Activated CD4-positive, alpha-beta T cell treated with anti-CD3 and anti-CD28 coated beads for 4 hours (primary cell): Measurements from ENCODE around the gene CEP72.
"Not testable (repeated sequence)": the region's sequence is repeated elsewhere in the genome, so short reads cannot be mapped to it uniquely, and the experiment has no call there.

Experiments used
- DNase-seq, 2 donors: peaks; one replicate each; pipeline ENCODE4 v3.0.0-alpha.2; 2020

The CEP72 gene

GRCh38 chr5:601771-602465, 10.2 kb upstream of the CEP72 start:
- DNase-seq, result no peak

DNA sequence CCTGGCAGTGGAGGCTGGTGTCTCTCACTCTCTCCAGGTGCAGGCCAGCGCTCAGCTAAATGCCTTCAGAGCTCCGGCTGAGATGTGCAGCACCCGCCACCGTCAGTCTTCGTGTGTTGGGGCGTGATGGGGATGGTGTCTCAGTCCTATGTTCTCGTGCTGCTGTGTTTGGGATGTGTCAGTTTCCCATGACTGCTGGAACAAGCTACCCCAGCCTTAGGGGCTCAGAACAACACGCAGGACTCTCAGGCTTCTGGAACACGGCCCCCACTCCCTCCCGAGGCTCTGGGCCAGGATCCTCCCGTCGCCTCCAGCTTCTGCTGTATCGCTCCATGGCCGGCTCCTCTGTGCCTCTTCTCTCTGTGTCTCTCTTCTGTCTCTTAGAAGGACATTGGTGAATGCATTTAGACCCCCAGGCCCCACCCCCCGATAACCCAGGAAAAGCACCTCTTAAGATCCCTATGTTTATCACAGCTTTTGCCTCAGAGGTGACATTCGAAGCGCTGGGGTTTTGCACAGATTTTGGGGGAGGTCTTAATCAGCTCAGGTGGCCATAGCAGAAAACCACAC, 9.6 kb upstream of the CEP72 start:
- DNase-seq, result no peak

GRCh38 chr5:603081-603998, 8.8 kb upstream of the CEP72 start:
- DNase-seq, result no peak

GRCh38 chr5:604391-604831, 7.7 kb upstream of the CEP72 start:
- no peak for DNase-seq

- DNase-seq, result not testable (repeated sequence)
These were observed 7.0 kb upstream of the CEP72 start for GRCh38 chr5:605090-605489.

- no peak for DNase-seq
These were observed 6.1 kb upstream of the CEP72 start for GRCh38 chr5:606061-606460.

- DNase-seq, result no peak
These were observed 5.4 kb upstream of the CEP72 start for GRCh38 chr5:606526-607399.

DNA sequence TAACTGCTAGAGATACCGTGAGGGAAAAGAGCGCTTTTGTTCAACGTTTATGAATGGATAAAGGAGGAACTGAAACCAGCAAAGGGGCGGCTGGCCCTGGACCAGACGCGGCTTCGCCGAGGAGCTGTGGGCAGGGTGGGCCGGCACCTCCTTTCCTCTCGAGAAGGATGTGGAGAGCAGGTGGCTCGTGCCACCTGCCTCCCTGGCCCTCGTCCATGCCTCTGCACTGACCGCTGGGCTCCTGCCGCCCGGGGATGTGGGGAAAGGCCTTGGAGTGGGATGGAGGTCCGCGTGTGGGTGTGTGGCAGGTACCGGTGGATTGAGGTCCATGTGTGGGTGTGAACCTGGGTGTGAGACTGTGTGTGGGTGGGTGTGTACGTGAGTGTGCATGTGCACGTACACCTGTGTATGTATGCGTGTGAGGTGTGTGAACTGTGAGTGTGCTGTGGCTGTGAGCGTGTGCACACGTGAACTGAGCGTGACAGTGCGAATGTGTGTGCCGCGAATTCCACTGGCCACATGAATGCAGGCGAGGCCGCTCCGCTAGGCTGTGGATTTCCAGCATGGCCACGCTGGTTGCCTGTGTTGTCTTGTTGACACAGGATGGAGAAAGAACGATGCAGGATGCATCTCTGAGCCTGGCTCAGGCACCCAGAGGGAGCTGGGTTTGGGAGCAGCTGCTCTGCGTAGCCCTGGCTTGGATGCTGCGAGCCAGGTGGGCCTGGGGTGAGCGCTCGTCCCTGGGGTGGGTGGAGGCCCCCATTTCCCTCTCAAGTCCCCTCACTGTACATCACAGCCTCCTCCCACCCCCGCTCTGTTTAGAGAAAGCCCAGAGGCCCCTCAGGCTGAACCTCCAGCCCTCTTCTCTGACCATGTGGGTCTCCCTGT, 4.4 kb upstream of the CEP72 start:
- no peak for DNase-seq

DNA sequence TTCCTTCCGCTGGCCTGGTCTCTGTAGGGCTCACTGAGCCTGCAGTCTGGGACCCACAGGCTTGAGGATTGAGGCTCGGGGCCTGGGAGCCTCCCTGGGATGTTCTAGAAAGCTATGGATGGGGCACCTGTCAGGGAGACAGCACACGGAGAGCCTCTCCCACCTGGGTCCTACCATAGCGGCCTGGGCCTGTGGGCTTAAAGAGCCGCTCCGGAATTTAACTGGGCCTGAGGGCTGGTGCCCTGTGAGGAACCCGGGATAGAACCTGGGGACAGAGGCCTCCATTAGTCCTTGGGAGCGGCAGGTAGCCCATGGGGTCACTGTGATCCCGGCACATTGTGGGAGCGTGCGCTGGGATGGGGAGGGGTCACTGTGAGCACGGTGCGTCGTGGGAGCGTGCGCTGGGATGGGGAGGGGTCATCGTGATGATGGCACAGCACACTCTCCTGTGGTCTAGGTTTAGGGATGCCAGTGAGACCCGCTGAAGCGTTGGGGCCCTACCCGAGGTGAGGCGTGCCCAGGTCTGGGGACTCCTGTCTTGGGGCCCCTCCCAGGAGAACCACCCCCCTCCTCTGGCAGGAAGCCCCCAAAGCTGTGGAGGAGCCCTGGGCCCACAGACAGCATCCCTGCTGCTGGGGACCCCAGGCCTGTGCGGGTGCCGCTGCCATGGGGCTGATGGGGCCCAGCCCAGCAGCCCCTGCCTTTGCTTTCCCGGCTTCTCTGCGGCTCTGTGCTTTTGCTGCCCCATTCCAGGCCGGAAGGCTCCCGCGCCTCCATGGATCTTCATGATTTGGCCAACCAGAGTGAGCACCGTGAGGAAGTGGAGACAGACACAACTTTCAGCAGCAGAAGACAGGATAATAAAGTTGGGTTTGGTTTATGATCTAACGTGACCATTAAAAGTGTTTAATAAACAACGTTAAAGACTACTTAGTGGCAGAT, 3.4 kb upstream of the CEP72 start:
- DNase-seq, result no peak

DNA sequence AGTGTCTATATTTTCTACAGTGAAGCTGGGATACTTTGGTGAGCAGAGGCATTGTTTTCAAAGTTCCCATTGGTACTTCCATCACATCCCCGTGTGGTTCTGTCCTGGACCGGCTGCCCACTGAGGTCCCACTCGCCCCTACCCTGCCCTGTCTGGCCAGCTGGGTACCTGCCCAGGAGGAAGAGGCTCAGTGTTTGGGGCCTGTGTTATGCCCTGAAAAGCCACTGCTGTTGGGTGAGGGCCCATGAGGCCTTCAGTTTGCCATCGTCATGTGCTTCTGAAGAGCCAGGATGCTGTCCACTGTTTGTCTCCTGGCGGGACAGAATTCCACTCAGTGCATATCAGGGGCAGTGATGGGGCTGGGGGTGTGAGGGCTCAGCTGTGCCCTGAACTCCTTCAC, 2.6 kb upstream of the CEP72 start:
- no peak for DNase-seq

DNA sequence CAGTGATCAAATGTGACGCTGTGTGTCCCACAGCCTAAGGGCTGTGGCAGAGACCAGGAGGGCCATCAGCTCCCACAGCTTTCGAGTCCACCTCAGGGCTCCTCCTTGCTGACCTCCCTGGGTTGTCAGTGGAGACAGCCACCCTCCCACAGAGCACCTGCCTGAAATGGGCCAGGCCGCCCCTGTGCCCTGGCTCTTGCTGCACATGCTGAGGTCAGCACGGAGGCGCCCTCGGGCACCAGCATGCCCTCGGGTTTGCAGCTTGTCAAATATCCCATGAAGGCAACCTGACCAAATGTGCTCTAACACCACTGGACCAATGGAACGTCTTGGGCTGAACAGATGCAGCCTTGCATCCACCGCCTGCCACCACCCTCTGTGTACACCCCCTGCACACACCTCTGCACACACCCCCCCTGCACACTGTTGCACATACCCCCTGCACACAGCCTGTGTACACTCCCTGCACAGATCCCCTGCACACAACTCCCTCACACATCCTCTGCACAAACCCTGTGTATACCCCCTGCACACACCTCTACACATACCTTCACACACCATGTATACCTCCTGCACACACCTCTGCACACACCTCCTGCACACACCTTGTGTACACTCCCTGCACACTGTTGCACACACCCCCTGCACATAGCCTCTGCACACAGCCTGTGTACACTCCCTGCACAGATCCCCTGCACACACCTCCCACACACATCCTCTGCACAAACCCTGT, 2.0 kb upstream of the CEP72 start:
- no peak for DNase-seq

DNA sequence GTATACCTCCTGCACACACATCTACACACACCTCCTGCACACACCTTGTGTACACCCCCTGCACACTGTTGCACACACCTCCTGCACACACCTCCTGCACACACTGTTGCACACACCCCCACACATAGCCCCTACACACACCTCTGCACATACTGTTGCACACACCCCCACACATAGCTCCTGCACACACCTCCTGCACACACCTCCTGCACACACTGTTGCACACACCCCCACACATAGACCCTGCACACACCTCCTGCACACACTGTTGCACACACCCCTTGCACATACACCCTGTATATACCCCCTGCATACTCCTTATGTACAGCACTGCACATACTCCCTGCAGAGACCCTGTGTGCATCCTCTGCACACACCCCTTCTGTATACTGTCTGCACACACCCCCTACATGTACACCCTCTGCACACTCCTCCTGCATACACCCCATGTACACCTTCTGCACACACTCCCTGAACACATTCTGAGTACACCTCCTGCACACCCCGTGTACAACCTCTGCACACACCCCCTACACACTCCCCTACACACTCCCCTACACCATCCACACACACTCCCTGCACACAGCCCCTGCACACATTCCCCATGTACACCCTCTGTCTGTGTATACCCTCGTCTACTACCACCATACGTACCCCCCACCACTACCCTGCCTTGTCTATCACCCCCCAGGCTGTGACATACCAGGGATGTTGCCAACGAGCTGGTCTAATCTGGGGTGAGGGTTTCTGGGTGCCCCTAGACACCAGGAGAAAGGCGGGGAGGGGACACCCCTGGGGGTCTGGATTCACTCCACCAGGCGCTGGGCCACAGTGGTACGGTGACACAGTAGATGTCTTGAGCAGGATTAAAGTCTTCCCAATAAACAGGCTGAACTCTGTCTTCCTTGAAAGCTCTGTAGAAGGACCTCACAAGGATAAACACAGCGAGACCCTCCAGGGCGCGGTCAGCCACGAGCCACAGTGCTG, 1.1 kb upstream of the CEP72 start:
- no peak for DNase-seq

- no peak for DNase-seq
These were observed 621 bp downstream of the CEP72 start for GRCh38 chr5:612498-613424.

GRCh38 chr5:616484-617039, 4.4 kb downstream of the CEP72 start:
- DNase-seq, result no peak

- DNase-seq, result no peak
These were observed 5.8 kb downstream of the CEP72 start for GRCh38 chr5:617896-618295.

DNA sequence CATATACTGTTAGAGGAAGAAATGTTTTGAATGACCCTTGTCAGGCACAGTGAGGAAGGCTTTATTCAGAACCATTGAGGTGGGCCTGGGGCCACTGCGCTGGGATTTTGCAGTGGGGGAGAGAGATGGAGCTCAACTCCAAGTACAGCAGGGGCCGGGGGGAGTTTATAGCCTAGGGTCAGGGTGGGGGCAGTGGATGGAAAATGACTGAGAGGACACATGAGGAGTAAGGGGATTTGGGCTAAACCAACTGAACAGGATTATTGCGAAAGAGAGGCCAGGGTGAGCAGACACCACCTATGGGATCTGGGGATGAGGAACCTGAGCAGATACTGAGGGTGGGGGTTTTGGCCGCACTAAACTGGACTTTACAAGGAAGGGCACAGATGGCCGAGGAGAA, 6.3 kb downstream of the CEP72 start:
- DNase-seq, result no peak

DNA sequence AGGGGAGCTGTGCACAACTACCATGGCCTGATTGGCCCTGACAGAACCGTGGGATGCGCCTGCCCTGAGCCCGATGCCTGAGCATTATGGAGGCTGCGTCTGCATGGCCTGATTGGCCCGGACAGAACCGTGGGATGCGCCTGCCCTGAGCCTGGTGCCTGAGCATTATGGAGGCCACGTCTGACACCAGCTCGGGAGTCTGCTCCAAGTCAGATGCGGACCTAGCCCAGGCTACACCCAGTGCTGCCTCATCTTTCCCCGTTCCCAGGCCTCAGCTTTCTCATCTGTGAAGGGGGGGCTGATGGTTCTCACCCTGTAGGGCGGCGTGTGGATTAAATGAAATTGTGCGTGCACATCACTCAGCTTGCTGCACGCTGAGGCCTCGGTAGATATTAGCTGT, 7.3 kb downstream of the CEP72 start:
- no peak for DNase-seq
